PC-3 (cell line): Measurements from ENCODE around the gene PTPRD. TPM values are rescaled to one million over a fixed set of nuclear protein-coding genes. Genes with fewer than 3 reads are reported as not detected.

ENCODE experiments used
- ATAC-seq: fragments of 200-7000 bp; cut with Tn5 transposase; 2 replicates; pipeline ENCODE4 v1.9.1; 2020; ENCODE audit warnings: mild to moderate bottlenecking, moderate library complexity
- BruUV-seq: library from RNA; stranded (reverse); fragments of 400-500 nt; replicated peaks from 2 replicates; lab custom pipeline; 2021; lab: Mats Ljungman, UMichigan
- CTCF ChIA-PET: fragments of 300-600 bp; sonication (Branson Sonifier 250); formaldehyde crosslinking; loops from one replicate; lab custom pipeline; 2022; ENCODE audit warnings: antibody characterized with exemption; lab: Charles Lee
- POLR2A ChIA-PET: fragments of 300-600 bp; sonication (Branson Sonifier 250); formaldehyde crosslinking; loops from one replicate; lab custom pipeline; 2022; ENCODE audit warnings: antibody characterized with exemption; ENCODE audit not compliant: unreplicated experiment; lab: Charles Lee
- DNase-seq: peaks from one replicate; pipeline ENCODE4 v3.0.0-alpha.2; 2015
- H2AFZ ChIP-seq: fragments of 300-600 bp; sonication (generic); 2 replicates; pipeline ENCODE4 v1.6.0; 2016; ENCODE audit warnings: antibody characterized with exemption, low read length
- H3F3A ChIP-seq: fragments of 300-600 bp; sonication (generic); one replicate; pipeline ENCODE4 v1.6.0; 2017; ENCODE audit warnings: antibody characterized with exemption, low read length, control low read depth, mild to moderate bottlenecking; ENCODE audit not compliant: unreplicated experiment
- H3K27ac ChIP-seq: fragments of 300-600 bp; sonication (generic); 2 replicates; pipeline ENCODE4 v1.5.1; 2016; ENCODE audit warnings: mild to moderate bottlenecking, low read length
- H3K27me3 ChIP-seq: fragments of 300-600 bp; sonication (generic); 2 replicates; pipeline ENCODE4 v1.6.1; 2016; ENCODE audit warnings: low read length, mixed read lengths
- H3K36me3 ChIP-seq: fragments of 300-600 bp; sonication (generic); 2 replicates; pipeline ENCODE4 v1.6.1; 2016; ENCODE audit warnings: low read depth, mixed run types, low read length, mixed read lengths
- H3K4me1 ChIP-seq: fragments of 300-600 bp; sonication (generic); 2 replicates; pipeline ENCODE4 v1.5.1; 2016; ENCODE audit warnings: low read length; ENCODE audit not compliant: insufficient read depth
- H3K4me2 ChIP-seq: fragments of 300-600 bp; sonication (generic); 2 replicates; pipeline ENCODE4 v1.6.0; 2016; ENCODE audit warnings: low read length
- H3K4me3 ChIP-seq: fragments of 300-600 bp; sonication (generic); 2 replicates; pipeline ENCODE4 v1.5.1; 2016; ENCODE audit warnings: mild to moderate bottlenecking, low read length, mixed read lengths
- H3K79me2 ChIP-seq: fragments of 300-600 bp; sonication (generic); 2 replicates; pipeline ENCODE4 v1.6.1; 2017; ENCODE audit warnings: low read length, mixed read lengths
- H3K9ac ChIP-seq: fragments of 300-600 bp; sonication (generic); 2 replicates; pipeline ENCODE4 v1.6.0; 2016; ENCODE audit warnings: mild to moderate bottlenecking, low read length
- H3K9me2 ChIP-seq: fragments of 300-600 bp; sonication (generic); replicated peaks from 2 replicates; pipeline ENCODE4 v1.6.1; 2016; ENCODE audit warnings: mixed run types, low read length, mixed read lengths
- H3K9me3 ChIP-seq: fragments of 300-600 bp; sonication (generic); 2 replicates; pipeline ENCODE4 v1.6.1; 2016; ENCODE audit warnings: low read length, mixed read lengths
- H4K20me1 ChIP-seq: fragments of 300-600 bp; sonication (generic); 2 replicates; pipeline ENCODE4 v1.6.1; 2016; ENCODE audit warnings: low read length, mixed read lengths
- CTCF ChIP-seq: fragments of 300-600 bp; sonication (generic); conservative IDR thresholded peaks from 2 replicates; pipeline ENCODE4 v1.5.1; 2017; ENCODE audit warnings: antibody characterized with exemption, low read depth, mild to moderate bottlenecking, low read length
- EZH2 ChIP-seq: fragments of 300-600 bp; sonication (generic); IDR thresholded peaks from one replicate; pipeline ENCODE4 v1.6.1; 2017; ENCODE audit warnings: antibody characterized with exemption, mild to moderate bottlenecking, low read length; ENCODE audit not compliant: unreplicated experiment
- EZH2phosphoT487 ChIP-seq: fragments of 300-600 bp; sonication (generic); IDR thresholded peaks from 2 replicates; pipeline ENCODE4 v1.6.1; 2018; ENCODE audit warnings: mild to moderate bottlenecking, antibody characterized with exemption, low read length, borderline replicate concordance
- intact Hi-C: fragments of 100-400 bp; cut with micrococcal nuclease; formaldehyde crosslinking; loops from 2 replicates; pipeline ENCODE4 v1.9.0; 2023
- total RNA-seq: library from RNA; depleted of rRNA; stranded (reverse); fragments of >200 nt; gene quantifications from 2 replicates; pipeline ENCODE4 v1.2.3, GENCODE V29; 2014

Gene PTPRD
- total RNA-seq, 1 experiment from 2014 or later: not detected

GRCh38 chr9:8268881-8269280 lies 2343.9 kb downstream of the PTPRD start:
- no peaks in the 10 kb centered on the region for H3K9me3 ChIP-seq
- H3K27ac ChIP-seq: no peak overlapping the region
- H2AFZ ChIP-seq: no peak overlapping the region
- H3F3A ChIP-seq: no peaks in the 10 kb centered on the region
- no peak overlapping the region for H3K9ac ChIP-seq
- BruUV-seq: no TSS peak
- TF ChIP-seq CTCF (no peak), EZH2phosphoT487 (no peak), EZH2 (no peak)
- no peak for ATAC-seq
- DNase-seq: no peak
- H4K20me1 ChIP-seq: no peaks in the 10 kb centered on the region
- H3K9me2 ChIP-seq: no peaks in the 10 kb centered on the region
- intact Hi-C loops: no loop called here
- CTCF ChIA-PET: no interaction called here
- no peaks in the 10 kb centered on the region for H3K27me3 ChIP-seq
- H3K36me3 ChIP-seq: no peaks in the 10 kb centered on the region
- H3K79me2 ChIP-seq: no peaks in the 10 kb centered on the region
- H3K4me3 ChIP-seq: no peak overlapping the region
- POLR2A ChIA-PET: no interaction called here
- H3K4me1 ChIP-seq: no peaks in the 10 kb centered on the region
- no peak overlapping the region for H3K4me2 ChIP-seq

- Histone ChIP-seq H3K9ac (no peak overlapping the region), H3K27ac (no peak overlapping the region), H3K79me2 (no peaks in the 10 kb centered on the region), H3K4me1 (no peaks in the 10 kb centered on the region), H3F3A (no peaks in the 10 kb centered on the region), H3K9me2 (no peaks in the 10 kb centered on the region), H3K9me3 (no peaks in the 10 kb centered on the region), H3K4me3 (no peak overlapping the region), H4K20me1 (no peaks in the 10 kb centered on the region), H3K27me3 (no peaks in the 10 kb centered on the region), H3K36me3 (no peaks in the 10 kb centered on the region), H2AFZ (no peak overlapping the region), H3K4me2 (no peak overlapping the region)
- no peak for ATAC-seq
- TF ChIP-seq EZH2 (no peak), CTCF (no peak), EZH2phosphoT487 (no peak)
- intact Hi-C loops: no loop called here
- no TSS peak for BruUV-seq
- no peak for DNase-seq
- CTCF ChIA-PET: no interaction called here
- POLR2A ChIA-PET: no interaction called here
These were observed 2344.5 kb downstream of the PTPRD start for GRCh38 chr9:8268216-8268878.

GRCh38 chr9:8267636-8268035 lies 2345.2 kb downstream of the PTPRD start:
- TF ChIP-seq EZH2phosphoT487: no peak
- TF ChIP-seq EZH2: no peak
- no peak for TF ChIP-seq CTCF
- no TSS peak for BruUV-seq
- H3K36me3 ChIP-seq: no peaks in the 10 kb centered on the region
- no peaks in the 10 kb centered on the region for H4K20me1 ChIP-seq
- CTCF ChIA-PET: no interaction called here
- no peak overlapping the region for H3K9ac ChIP-seq
- H3K27me3 ChIP-seq: no peaks in the 10 kb centered on the region
- H3K79me2 ChIP-seq: no peaks in the 10 kb centered on the region
- no peak overlapping the region for H3K4me3 ChIP-seq
- DNase-seq (no peak), ATAC-seq (no peak)
- H3K9me2 ChIP-seq: no peaks in the 10 kb centered on the region
- no peak overlapping the region for H3K27ac ChIP-seq
- intact Hi-C loops: no loop called here
- POLR2A ChIA-PET: no interaction called here
- no peaks in the 10 kb centered on the region for H3F3A ChIP-seq
- H2AFZ ChIP-seq: no peak overlapping the region
- H3K4me2 ChIP-seq: no peak overlapping the region
- no peaks in the 10 kb centered on the region for H3K4me1 ChIP-seq
- H3K9me3 ChIP-seq: no peaks in the 10 kb centered on the region
